HuH-7.5 (cell line): Measurements from ENCODE around the gene BCAN.
"Not testable (repeated sequence)": the region's sequence is repeated elsewhere in the genome, so short reads cannot be mapped to it uniquely, and the experiment has no call there.

Experiments
- DNase-seq: peaks from one replicate; pipeline ENCODE4 v3.0.0; 2011; ENCODE audit warnings: low spot score

The BCAN gene

GRCh38 chr1:156618853-156619581 lies 22.9 kb upstream of the BCAN start, which contains the start of gene HAPLN2:
Gene HAPLN2 (plus strand): TSS chr1:156619415. CDS start chr1:156623491, 4,076 bp downstream.
- peak; percentile 50 for DNase-seq

- no peak for DNase-seq
Observed at GRCh38 chr1:156619582-156619955, 22.3 kb upstream of the BCAN start.

DNA sequence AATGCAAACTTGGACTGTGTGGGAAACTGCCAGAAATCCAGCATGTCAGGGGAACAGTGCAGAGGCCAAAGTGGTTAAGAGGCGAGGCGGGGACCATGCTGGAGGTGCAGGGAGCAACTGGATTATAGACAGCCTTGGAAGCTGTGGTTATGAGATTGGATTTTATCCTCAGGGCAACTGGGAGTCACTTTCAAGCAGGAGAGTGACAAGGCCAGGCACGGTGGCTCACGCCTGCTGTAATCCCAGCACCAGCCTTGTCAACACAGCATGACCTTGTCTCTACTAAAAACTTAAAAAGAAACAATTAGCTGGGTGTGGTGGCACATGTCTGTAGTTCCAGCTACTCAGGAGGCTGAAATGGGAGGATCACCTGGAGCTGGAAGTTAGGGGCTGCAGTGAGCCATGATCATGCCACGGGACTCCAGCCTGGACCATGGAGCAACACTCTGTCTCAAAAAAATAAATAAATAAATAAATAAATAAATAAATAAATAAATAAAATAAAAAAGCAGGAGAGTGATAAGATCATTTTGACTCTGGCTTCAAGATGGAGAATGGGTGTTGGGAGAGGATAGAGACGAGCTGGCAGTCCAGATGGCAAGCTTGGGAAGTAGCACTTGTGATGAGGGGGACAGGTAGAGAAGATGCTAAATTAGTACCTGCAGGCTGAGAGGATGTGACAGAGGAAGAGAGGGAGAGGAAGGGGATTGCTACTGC lies 19.2 kb upstream of the BCAN start:
- no peak for DNase-seq

GRCh38 chr1:156623946-156624813 lies 17.7 kb upstream of the BCAN start:
- no peak for DNase-seq

GRCh38 chr1:156624814-156625435 lies 17.0 kb upstream of the BCAN start:
- no peak for DNase-seq

DNA sequence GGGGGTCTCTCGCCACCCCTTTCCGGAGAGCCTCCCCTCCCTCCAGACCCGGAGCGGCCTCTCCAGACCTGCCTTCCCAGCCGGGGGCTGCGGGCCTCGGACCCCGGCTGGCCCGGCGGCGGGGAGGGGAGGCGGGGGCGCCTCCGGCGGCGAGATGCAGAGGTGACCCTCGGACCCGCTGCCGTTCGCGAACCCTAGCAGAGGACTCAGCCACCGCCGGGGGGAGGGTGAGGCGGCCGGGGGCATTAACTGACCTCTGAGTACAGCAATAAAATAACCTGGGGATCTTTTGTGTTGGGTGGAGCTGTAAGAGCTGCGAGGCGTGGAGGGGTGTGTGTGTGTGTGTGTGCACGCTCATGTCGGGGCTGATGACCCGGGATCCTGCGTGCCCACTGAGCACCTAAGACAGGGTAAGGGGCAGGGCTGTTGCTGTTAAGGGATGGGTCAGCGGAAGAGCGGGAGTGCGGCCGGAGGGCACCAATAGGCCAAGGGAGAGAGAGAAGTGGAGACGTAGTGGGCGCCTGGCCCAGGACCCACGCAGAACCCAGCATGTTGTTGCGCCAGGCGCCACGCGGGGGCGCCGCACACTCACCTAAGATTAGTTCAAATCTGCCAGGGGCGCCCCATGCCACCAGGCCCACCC lies 16.4 kb upstream of the BCAN start:
- DNase-seq, result no peak

GRCh38 chr1:156626079-156626438 lies 15.9 kb upstream of the BCAN start:
- DNase-seq, result no peak

DNA sequence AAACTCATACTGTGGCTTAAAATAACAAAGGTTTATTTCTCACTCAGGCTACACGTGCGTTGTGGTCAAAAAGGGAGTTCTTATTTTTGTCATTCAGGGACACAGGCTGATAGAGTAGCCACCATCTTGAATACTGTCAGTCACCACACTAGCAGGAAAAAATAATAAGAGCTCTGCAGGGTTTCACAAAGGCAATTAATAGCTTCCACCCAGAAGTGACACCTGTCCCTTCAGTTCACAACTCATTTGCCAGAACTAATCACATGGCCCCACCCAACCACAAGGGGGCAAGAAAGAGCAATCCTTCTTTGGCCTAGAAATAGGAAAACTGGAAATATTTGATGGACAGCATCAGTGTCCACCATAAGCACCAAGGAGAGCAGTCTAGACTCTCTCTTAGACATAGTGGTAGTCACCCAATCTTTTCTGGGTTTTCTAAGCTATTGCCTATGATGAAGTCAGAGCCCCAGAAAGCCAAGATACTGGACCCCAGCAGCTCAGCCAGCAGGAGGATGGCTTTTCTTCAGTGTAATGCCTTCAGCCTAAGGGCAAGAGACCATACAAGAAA lies 14.5 kb upstream of the BCAN start:
- DNase-seq, result no peak

DNA sequence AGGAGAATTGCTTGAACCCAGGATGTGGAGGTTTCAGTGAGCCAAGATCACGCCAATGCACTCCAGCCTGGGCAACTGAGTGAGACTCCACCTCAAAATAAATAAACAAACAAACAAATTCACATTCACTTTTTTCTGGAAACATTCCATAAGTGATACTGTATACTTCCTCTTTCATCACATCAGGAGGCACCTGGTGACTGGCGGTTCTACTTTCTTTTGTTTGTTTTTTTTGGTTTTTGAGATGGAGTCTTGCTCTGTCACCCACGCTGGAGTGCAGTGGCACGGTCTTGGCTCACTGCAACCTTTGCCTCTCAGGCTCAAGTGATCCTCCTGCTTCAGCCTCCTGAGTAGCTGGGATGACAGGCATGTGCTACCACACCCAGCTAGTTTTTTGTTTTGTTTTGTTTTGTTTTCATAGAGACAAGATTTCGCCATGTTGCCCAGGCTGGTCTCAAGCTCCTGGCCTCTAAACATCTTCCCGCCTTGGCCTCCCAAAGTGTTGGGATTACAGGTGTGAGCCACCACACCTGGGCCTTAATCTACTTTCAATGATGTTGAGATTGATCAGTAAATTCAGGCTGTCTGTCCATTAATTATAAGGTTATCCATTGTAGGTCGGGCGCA lies 12.0 kb upstream of the BCAN start:
- no peak for DNase-seq

DNA sequence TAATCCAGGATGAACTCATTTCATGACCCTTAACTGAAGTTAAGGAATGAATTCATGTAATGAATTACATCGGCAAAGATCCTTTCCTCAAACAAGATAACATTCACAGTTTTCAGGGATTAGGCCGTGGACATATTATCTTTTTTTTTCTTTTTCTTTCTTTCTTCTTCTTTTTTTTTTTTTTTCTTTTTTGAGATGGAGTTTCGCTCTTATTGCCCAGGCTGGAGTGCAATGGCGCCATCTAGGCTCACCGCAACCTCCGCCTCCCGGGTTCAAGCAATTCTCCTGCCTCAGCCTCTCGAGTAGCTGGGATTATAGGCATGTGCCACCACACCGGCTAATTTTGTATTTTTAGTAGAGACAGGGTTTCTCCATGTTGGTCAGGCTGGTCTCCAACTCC lies 10.8 kb upstream of the BCAN start:
- DNase-seq, result not testable (repeated sequence)

GRCh38 chr1:156632355-156632754 lies 9.6 kb upstream of the BCAN start:
- no peak for DNase-seq

DNA sequence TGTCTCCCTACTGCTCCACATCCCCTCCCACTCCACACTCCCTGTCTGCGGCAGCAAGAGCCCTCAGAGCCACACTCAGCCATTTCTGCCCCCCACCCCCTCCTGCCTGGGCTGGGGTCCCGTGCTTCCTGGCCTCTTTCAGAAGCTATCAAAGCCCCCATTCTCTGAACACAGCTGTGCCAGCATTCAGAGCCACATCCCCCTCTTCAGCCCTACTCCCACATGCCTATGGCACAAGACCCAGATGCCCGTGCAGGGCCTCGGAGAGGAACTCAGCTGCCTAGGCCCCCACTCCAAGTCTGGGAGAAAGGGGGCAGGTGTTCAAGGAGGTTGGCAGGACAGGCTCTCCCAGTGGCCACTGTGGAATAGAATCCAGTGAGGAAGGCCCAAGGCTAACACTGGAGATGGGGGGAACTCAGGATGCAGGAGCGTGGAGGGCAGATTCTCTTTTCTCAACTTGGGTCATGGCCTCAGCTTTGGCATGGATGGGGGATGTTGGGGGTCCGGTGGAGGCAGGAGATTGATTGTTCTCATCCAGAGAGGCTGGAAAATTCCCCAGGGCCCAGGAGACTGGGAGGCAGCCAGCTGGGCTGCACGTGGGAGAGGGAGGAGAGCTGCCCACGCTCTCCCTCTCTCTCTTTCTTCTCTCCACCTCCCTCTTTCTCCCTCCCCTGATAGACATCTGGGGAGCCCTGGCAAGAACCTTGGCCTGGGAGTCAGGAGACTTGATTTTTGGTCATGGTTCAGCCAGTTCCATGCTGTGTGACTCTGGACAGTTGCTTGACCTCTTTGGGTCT lies 3.5 kb upstream of the BCAN start:
- DNase-seq, result no peak

GRCh38 chr1:156639601-156640101 lies 2.3 kb upstream of the BCAN start:
- no peak for DNase-seq

DNA sequence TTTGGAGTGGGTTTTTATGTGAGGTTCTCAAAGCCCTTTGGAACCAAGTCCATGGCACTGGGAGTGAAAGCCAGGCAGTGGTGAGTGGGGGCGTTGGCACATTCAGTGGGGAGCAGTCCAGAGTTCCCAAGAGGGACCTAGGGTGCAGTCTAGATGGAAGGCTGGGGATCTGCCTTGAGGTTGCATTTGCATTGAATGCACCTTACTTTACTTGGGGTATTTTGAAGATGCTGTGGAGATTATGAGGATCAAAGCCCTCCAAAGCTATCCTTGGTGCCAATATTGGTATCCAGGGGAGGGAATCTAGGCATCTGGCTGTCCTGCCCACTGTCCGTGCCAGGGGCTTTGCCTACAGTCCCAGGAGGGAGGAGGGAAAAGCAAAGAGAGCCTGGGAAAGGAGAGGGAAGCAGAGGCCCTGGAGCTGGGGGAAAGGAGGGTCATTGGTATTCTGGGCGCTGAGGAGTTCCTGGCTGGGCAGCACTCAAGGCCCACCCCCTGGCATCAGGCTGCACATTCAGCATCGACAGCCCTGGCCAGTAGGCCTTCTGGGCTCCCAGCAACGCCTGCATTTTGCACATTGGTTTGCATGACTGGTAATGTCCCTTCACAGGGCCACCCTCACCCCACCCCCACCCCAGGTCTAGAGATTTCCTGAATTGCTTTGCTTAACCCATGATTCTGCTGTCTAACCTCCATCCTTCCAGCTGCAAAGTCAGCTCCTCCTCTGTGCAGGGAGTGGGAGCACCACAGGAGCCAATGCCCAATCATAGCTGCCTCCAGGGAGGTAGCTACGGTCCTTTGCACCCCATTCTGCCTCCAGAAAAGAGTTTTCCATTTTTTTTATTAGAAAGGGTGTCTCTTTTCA lies 843 bp upstream of the BCAN start:
- no peak for DNase-seq

GRCh38 chr1:156642265-156643048 lies 540 bp downstream of the BCAN start:
- no peak for DNase-seq

DNA sequence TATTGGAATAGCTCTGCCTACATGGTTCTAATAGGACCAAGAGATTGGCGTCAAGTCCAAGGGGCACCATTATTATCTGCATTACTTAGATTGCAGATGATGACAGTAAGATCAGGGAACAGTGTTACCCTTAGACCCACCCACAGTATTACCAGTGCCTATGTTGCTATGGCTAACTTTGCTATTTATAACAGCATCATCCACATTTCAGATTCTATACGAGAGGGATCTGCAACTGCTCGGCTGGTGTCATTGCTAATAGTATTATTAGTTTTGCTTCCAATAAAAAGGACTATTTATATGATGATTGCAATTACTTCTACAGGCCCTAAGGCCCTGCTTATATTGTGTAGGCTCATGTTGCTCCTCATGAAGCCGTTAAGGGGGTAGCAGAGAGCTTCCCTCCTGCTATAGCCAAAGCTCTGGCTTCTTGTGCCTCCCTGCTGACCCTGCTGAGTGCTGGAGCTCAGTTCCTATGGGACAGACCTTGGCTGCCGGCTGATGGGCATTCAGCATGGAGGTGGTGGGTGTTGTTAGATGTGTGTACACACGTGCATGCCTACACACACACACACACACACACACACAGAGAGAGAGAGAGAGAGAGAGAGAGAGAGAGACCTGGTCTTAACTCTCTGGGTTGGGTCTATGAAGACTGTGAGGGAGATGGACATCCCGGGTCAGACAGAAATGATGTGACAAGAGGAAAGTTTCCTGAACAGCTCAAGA lies 1.3 kb downstream of the BCAN start:
- no peak for DNase-seq

DNA sequence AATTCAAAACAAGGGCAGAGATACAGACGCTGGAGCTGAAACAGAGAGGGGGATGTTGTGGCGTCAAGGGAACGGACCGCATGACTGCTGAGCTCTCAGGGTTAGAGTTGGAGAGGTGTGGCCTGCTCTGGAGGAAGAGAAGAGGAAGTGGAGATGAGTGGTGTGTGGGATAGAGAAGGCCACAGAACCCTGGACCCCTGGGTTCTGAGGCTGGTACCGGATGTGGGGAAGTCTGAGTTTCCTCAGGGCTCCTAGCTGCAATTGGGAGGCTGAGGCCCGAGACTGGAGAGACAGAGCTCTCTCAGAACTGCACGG lies 1.8 kb downstream of the BCAN start:
- DNase-seq, result no peak

GRCh38 chr1:156644146-156644545 lies 2.2 kb downstream of the BCAN start:
- no peak for DNase-seq
